ENCODE measurements around the gene SIT1. TPM values are rescaled to one million over a fixed set of nuclear protein-coding genes. Genes with fewer than 3 reads are reported as not detected.

SIT1 gene, protein sequence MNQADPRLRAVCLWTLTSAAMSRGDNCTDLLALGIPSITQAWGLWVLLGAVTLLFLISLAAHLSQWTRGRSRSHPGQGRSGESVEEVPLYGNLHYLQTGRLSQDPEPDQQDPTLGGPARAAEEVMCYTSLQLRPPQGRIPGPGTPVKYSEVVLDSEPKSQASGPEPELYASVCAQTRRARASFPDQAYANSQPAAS
- total RNA-seq (2022) (not detected in 2 replicates), Bru-seq, nascent RNA (not detected), BruChase-seq, experiment 1, labeled RNA remaining after a 6-hour chase (percentile 10 among the genes with signal in this experiment), BruChase-seq, experiment 2, labeled RNA remaining after a 2-hour chase (not detected)
- long read RNA-seq: 0 reads

DNA sequence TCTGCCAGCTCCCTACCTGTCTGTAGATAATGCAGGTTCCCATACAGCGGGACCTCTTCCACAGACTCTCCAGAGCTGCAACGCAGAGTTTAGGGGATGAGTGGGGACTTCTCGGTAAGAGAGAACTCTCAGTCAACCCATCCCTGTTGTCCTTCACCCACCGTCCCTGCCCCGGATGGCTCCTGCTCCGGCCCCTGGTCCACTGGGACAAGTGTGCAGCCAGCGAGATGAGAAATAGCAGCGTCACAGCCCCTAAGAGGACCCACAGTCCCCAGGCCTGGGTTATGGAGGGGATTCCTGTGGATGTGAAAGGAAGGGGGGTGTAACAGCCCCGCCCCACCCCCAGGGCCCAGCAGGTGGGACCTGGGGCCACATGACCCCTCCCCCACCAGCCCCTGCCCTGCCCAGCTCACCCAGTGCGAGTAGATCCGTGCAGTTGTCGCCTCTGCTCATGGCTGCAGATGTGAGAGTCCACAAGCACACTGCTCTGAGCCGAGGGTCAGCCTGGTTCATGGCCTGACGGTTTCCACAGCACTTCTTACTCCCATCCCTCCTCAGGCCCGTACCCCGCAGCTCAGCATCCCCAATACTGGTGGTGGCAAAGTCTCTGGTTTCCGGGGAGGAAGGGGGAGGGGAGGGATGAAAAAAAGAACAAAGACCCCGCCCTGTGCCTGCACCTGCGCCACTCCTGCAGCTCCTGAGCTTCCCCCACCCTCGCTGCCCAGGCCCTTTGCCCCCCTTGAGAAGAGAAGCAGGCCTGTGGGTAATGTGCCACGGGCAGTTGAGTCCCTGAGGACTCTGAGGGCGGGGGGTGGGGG lies at the start of gene SIT1:
Gene SIT1, minus strand, starts transcription at position 591 of the 818 bp plus-strand sequence. Its CDS starts 78 bp downstream, at position 513.
- H3K27me3 Mint-ChIP-seq (ENCODE audit: unreplicated experiment): peaks cover 22% of the 10 kb centered on the region
- no peaks in the 10 kb centered on the region for H3K9me3 Mint-ChIP-seq (ENCODE audit: low read depth, unreplicated experiment)
- no peak within 1 kb of the TSS for H3K27ac Mint-ChIP-seq (ENCODE audit: unreplicated experiment)
- DNase-seq: no peak
- intact Hi-C loops (cut with micrococcal nuclease; ENCODE audit: unreplicated experiment): no loop called here
- CTCF ChIA-PET: no interaction called here
- TF ChIP-seq, protein P1, sequence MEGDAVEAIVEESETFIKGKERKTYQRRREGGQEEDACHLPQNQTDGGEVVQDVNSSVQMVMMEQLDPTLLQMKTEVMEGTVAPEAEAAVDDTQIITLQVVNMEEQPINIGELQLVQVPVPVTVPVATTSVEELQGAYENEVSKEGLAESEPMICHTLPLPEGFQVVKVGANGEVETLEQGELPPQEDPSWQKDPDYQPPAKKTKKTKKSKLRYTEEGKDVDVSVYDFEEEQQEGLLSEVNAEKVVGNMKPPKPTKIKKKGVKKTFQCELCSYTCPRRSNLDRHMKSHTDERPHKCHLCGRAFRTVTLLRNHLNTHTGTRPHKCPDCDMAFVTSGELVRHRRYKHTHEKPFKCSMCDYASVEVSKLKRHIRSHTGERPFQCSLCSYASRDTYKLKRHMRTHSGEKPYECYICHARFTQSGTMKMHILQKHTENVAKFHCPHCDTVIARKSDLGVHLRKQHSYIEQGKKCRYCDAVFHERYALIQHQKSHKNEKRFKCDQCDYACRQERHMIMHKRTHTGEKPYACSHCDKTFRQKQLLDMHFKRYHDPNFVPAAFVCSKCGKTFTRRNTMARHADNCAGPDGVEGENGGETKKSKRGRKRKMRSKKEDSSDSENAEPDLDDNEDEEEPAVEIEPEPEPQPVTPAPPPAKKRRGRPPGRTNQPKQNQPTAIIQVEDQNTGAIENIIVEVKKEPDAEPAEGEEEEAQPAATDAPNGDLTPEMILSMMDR (IDR thresholded peaks at IDR 0.05; ENCODE audit: unreplicated experiment): no peak
- H3K36me3 Mint-ChIP-seq (ENCODE audit: insufficient read depth, unreplicated experiment): peaks cover 12% of the 10 kb centered on the region
- BruUV-seq (replicated peaks): no TSS peak
- H3K4me3 Mint-ChIP-seq (ENCODE audit: low read depth, unreplicated experiment): no peak within 1 kb of the TSS
- peaks cover 12% of the 10 kb centered on the region for H3K4me1 Mint-ChIP-seq (ENCODE audit: low read depth, unreplicated experiment)

DNA sequence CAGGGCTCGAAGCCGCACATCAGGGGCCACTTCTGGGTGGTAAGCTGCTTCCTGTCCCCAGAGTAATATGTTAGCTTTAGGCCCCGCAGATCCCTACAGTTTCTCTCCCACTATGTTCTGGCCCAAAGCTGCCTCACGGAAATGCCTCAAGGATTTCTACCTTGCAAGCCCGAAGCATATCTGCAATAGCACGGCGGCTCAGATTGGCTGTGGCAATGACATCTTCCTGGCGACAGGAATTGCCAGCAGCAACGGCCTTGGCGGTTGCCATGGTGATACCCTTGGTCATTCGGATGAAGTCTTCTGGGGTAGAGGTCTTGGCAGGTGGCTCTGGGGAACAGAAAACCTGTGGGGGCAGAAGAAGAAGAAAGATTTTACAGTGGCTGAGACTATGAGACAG lies 49.3 kb upstream of the SIT1 start:
- Mint-ChIP-seq H3K27me3 (ENCODE audit: unreplicated experiment) (no peaks in the 10 kb centered on the region), H3K4me3 (ENCODE audit: low read depth, unreplicated experiment) (no peak overlapping the region), H3K27ac (ENCODE audit: unreplicated experiment) (no peak overlapping the region), H3K36me3 (ENCODE audit: insufficient read depth, unreplicated experiment) (peaks cover 12% of the 10 kb centered on the region), H3K4me1 (ENCODE audit: low read depth, unreplicated experiment) (no peaks in the 10 kb centered on the region), H3K9me3 (ENCODE audit: low read depth, unreplicated experiment) (no peaks in the 10 kb centered on the region)
- no peak for DNase-seq
- CTCF ChIA-PET: no interaction called here
- intact Hi-C loops (cut with micrococcal nuclease; ENCODE audit: unreplicated experiment): no loop called here
- BruUV-seq (replicated peaks): no TSS peak
- TF ChIP-seq, protein P1 (IDR thresholded peaks at IDR 0.05; ENCODE audit: unreplicated experiment): no peak

DNA sequence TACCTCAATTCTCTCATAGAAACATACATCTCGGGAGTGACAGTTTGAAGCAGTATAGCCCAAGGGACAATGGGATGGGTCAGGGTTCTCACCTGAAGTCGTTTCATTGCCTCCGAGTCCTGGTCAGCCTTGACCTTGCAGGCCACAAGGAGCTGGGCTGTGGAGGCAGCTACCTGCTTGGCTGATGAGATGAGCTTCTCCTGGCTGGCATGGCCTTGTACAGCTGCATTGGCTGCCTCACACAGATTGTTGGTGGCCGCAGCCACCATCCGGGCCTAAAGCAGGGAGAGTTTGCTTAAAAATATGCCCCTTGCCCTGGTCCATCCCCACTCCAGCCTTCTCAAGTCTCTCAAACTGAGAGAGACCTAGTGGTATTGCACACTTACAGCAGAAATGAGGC lies 47.5 kb upstream of the SIT1 start:
- H3K27me3 Mint-ChIP-seq (ENCODE audit: unreplicated experiment): no peaks in the 10 kb centered on the region
- TF ChIP-seq, protein P1 (IDR thresholded peaks at IDR 0.05; ENCODE audit: unreplicated experiment): no peak
- no peaks in the 10 kb centered on the region for H3K4me1 Mint-ChIP-seq (ENCODE audit: low read depth, unreplicated experiment)
- H3K36me3 Mint-ChIP-seq (ENCODE audit: insufficient read depth, unreplicated experiment): peaks cover 11% of the 10 kb centered on the region
- no peak overlapping the region for H3K4me3 Mint-ChIP-seq (ENCODE audit: low read depth, unreplicated experiment)
- BruUV-seq (replicated peaks): no TSS peak
- CTCF ChIA-PET: no interaction called here
- intact Hi-C loops (cut with micrococcal nuclease; ENCODE audit: unreplicated experiment): loop anchor here (5.0 kb wide), 1 partner anchor 36 kb away; no protein-coding TSS in a partner anchor
- H3K9me3 Mint-ChIP-seq (ENCODE audit: low read depth, unreplicated experiment): no peaks in the 10 kb centered on the region
- DNase-seq: no peak
- H3K27ac Mint-ChIP-seq (ENCODE audit: unreplicated experiment): no peak overlapping the region

DNA sequence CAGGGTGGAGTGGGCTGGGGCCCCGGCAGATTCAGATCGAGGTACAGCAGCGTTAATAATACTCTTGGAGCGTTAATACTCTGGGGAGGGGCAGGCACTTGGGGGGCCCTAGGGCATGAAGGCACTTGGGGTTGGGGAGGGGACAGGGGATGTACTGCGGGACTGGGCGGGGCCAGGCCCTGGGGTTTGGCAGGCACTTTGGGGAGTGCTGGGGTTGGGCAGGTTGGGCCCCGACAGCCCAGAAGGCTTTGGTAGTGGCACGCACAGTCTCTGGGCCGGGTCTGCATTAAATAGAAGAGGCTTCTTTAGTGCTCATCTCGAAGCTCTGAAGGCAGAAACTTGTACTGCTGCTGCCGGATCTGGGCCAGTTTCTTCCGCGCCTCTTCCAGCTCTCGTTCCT lies 46.8 kb upstream of the SIT1 start:
- no peak overlapping the region for H3K27ac Mint-ChIP-seq (ENCODE audit: unreplicated experiment)
- CTCF ChIA-PET: interaction anchor here (1.0 kb wide), 1 partner anchor 28 kb away, joined by 5 read pairs; no protein-coding TSS in a partner anchor
- intact Hi-C loops (cut with micrococcal nuclease; ENCODE audit: unreplicated experiment): loop anchor here (5.0 kb wide), 1 partner anchor 35 kb away; no protein-coding TSS in a partner anchor
- no peaks in the 10 kb centered on the region for H3K27me3 Mint-ChIP-seq (ENCODE audit: unreplicated experiment)
- TF ChIP-seq, protein P1 (IDR thresholded peaks at IDR 0.05; ENCODE audit: unreplicated experiment): no peak
- H3K4me3 Mint-ChIP-seq (ENCODE audit: low read depth, unreplicated experiment): no peak overlapping the region
- no peak for DNase-seq
- no peaks in the 10 kb centered on the region for H3K4me1 Mint-ChIP-seq (ENCODE audit: low read depth, unreplicated experiment)
- TSS peak; percentile 85 for BruUV-seq (replicated peaks)
- peaks cover 6% of the 10 kb centered on the region for H3K36me3 Mint-ChIP-seq (ENCODE audit: insufficient read depth, unreplicated experiment)
- no peaks in the 10 kb centered on the region for H3K9me3 Mint-ChIP-seq (ENCODE audit: low read depth, unreplicated experiment)
